Natural killer cell (primary cell): ENCODE data around the gene SPEN. TPM values are rescaled to one million over a fixed set of nuclear protein-coding genes. Genes with fewer than 3 reads are reported as not detected.
A peak's percentile ranks its signal among the peaks of the same experiment; 100 is the strongest.

Experiments used
- ATAC-seq, 3 donors: fragments of 150-1000 bp in 2 of 3; fragments of 200-7000 bp in 1 of 3; cut with Tn5 transposase; 1 replicate in 1 of 3; 2 replicates in 2 of 3; pipeline ENCODE4 v1.10.0; 2021; ENCODE audit warnings: mild to moderate bottlenecking in 2 of 3, moderate library complexity in 2 of 3
- DNase-seq, 2 donors: peaks; one replicate each; pipeline versions ENCODE4 v3.0.0 to v3.0.0-alpha.2; 2013 to 2021; ENCODE audit warnings: mixed read lengths in 1 of 2
- H3K27ac ChIP-seq: one replicate; pipeline ENCODE4 v1.5.1; 2013; ENCODE audit warnings: mild to moderate bottlenecking, low read length
- H3K27me3 ChIP-seq: one replicate; pipeline ENCODE4 v1.6.1; 2013; ENCODE audit warnings: low read length; ENCODE audit not compliant: control insufficient read depth, insufficient read depth
- H3K36me3 ChIP-seq: one replicate; pipeline ENCODE4 v1.6.1; 2013; ENCODE audit warnings: low read length; ENCODE audit not compliant: control insufficient read depth, insufficient read depth
- H3K4me1 ChIP-seq: one replicate; pipeline ENCODE4 v1.6.1; 2013; ENCODE audit warnings: low read length; ENCODE audit not compliant: control insufficient read depth, insufficient read depth
- H3K4me3 ChIP-seq: one replicate; pipeline ENCODE4 v1.5.1; 2013; ENCODE audit warnings: low read length
- H3K9me3 ChIP-seq: one replicate; pipeline ENCODE4 v1.6.1; 2013; ENCODE audit warnings: low read length; ENCODE audit not compliant: control insufficient read depth, insufficient read depth
- H3K27ac Mint-ChIP-seq, 2 donors: one replicate each; pipeline ENCODE4 v1.8.0; 2022; ENCODE audit warnings: mild to moderate bottlenecking in 2 of 2, mixed read lengths in 2 of 2, moderate library complexity in 1 of 2
- H3K27me3 Mint-ChIP-seq, 2 donors: one replicate each; pipeline ENCODE4 v1.8.0; 2022; ENCODE audit warnings: low read depth in 2 of 2, mixed read lengths in 2 of 2
- H3K36me3 Mint-ChIP-seq: one replicate; pipeline ENCODE4 v1.8.0; 2022; ENCODE audit warnings: mixed read lengths
- H3K4me1 Mint-ChIP-seq, 2 donors: one replicate each; pipeline ENCODE4 v1.8.0; 2022; ENCODE audit warnings: mixed read lengths in 2 of 2
- H3K4me3 Mint-ChIP-seq: one replicate; pipeline ENCODE4 v1.8.0; 2022; ENCODE audit warnings: mild to moderate bottlenecking, moderate library complexity, mixed read lengths
- H3K9me3 Mint-ChIP-seq, 2 donors: one replicate each; pipeline ENCODE4 v1.8.0; 2022; ENCODE audit warnings: mixed read lengths in 2 of 2
- WGBS: methylation state at CpG from one replicate; pipeline ENCODE4 v1.1.7; 2013; ENCODE audit warnings: missing lambda C conversion rate; ENCODE audit not compliant: insufficient coverage; 5-methylcytosine and 5-hydroxymethylcytosine counted together
- intact Hi-C: fragments of 100-400 bp; cut with micrococcal nuclease; formaldehyde crosslinking; loops from one replicate; pipeline ENCODE4 v1.14.2; 2022
- total RNA-seq, 4 donors: library from RNA; stranded (reverse); fragments of 120-200 nt in 1 of 4; gene quantifications; one replicate each; pipeline versions ENCODE4 v1.2.3 to v1.2.4, GENCODE V29; 2013 to 2022
- TF ChIP-seq, protein P1 (sequence below): fragments of 200-600 bp; IDR thresholded peaks from one replicate; pipeline ENCODE4 v1.8.0; 2022; ENCODE audit warnings: antibody characterized with exemption

The SPEN gene
- total RNA-seq, 3 donors from 2014 or later (not counting 1 experiment from before 2014, with no cell fraction given): 98.1 to 114 (median 105) TPM

DNA sequence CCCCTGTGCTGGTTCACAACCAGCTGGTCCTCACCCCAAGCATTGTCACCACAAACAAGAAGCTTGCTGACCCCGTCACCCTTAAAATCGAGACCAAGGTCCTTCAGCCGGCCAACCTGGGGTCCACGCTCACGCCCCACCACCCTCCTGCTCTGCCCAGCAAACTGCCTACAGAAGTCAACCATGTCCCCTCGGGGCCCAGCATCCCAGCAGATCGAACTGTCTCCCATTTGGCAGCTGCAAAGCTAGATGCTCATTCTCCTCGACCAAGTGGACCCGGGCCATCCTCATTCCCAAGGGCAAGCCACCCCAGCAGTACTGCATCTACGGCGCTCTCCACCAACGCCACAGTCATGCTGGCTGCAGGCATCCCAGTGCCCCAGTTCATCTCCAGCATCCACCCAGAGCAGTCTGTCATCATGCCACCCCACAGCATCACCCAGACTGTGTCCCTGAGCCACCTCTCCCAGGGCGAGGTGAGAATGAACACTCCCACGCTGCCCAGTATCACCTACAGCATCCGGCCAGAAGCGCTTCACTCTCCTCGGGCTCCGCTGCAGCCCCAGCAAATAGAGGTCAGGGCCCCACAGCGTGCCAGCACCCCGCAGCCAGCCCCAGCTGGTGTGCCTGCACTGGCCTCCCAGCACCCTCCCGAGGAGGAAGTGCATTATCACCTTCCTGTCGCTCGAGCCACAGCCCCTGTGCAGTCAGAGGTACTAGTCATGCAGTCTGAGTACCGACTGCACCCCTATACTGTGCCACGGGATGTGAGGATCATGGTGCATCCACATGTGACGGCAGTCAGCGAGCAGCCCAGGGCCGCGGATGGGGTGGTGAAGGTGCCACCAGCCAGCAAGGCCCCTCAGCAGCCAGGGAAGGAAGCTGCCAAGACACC is 87.8 kb downstream of the SPEN start:
- no peak overlapping the region for H3K4me3 Mint-ChIP-seq
- H3K27me3 Mint-ChIP-seq: no peaks in the 10 kb centered on the region
- H3K27me3 ChIP-seq: no peaks in the 10 kb centered on the region
- peak overlapping the region in 1 of 2 donors; percentile 29 for H3K27ac Mint-ChIP-seq
- peaks cover 18% of the 10 kb centered on the region for H3K36me3 Mint-ChIP-seq
- peaks cover 88% of the 10 kb centered on the region for H3K36me3 ChIP-seq
- DNase-seq: no peak
- H3K4me3 ChIP-seq: no peak overlapping the region
- no peaks in the 10 kb centered on the region for H3K9me3 Mint-ChIP-seq
- 95% methylated on average over 29 of the region's 29 CpGs for WGBS
- ATAC-seq: no peak
- intact Hi-C loops: no loop called here
- TF ChIP-seq, protein P1, sequence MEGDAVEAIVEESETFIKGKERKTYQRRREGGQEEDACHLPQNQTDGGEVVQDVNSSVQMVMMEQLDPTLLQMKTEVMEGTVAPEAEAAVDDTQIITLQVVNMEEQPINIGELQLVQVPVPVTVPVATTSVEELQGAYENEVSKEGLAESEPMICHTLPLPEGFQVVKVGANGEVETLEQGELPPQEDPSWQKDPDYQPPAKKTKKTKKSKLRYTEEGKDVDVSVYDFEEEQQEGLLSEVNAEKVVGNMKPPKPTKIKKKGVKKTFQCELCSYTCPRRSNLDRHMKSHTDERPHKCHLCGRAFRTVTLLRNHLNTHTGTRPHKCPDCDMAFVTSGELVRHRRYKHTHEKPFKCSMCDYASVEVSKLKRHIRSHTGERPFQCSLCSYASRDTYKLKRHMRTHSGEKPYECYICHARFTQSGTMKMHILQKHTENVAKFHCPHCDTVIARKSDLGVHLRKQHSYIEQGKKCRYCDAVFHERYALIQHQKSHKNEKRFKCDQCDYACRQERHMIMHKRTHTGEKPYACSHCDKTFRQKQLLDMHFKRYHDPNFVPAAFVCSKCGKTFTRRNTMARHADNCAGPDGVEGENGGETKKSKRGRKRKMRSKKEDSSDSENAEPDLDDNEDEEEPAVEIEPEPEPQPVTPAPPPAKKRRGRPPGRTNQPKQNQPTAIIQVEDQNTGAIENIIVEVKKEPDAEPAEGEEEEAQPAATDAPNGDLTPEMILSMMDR: no peak
- no peaks in the 10 kb centered on the region for H3K4me1 ChIP-seq
- peaks cover 0 to 9% of the 10 kb centered on the region in 2 donors for H3K4me1 Mint-ChIP-seq
- no peaks in the 10 kb centered on the region for H3K9me3 ChIP-seq
- no peak overlapping the region for H3K27ac ChIP-seq

DNA sequence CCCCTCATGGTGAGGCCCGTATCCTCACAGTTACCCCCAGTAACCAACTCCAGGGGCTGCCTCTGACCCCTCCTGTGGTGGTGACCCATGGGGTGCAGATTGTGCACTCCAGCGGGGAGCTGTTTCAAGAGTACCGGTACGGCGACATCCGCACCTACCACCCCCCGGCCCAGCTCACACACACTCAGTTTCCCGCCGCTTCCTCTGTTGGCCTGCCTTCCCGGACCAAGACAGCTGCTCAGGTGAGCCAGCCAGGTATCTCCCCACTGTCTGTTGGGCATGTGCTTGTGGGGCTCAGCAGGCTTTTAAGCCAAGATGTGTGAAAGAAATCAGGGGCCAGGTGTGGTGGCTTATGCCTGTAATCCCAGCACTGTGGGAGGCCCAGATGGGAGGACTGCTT is 88.5 kb downstream of the SPEN start:
- no peaks in the 10 kb centered on the region for H3K27me3 ChIP-seq

DNA sequence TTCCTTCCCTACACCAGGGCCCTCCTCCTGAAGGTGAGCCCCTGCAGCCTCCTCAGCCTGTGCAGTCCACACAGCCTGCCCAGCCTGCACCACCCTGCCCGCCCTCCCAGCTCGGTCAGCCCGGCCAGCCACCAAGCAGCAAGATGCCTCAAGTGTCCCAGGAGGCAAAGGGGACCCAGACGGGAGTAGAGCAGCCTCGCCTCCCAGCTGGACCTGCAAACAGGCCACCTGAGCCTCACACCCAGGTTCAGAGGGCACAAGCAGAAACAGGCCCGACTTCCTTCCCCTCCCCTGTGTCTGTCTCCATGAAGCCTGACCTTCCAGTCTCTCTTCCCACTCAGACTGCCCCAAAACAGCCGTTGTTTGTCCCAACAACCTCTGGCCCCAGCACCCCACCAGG is 89.6 kb downstream of the SPEN start:
- H3K4me1 Mint-ChIP-seq: peaks cover 0 to 9% of the 10 kb centered on the region in 2 donors
- H3K27me3 Mint-ChIP-seq: no peaks in the 10 kb centered on the region
- no peaks in the 10 kb centered on the region for H3K36me3 Mint-ChIP-seq
- TF ChIP-seq, protein P1: no peak
- Histone ChIP-seq H3K36me3 (peaks cover 87% of the 10 kb centered on the region), H3K27ac (no peak overlapping the region), H3K4me3 (no peak overlapping the region), H3K4me1 (no peaks in the 10 kb centered on the region), H3K27me3 (no peaks in the 10 kb centered on the region), H3K9me3 (no peaks in the 10 kb centered on the region)
- no peak overlapping the region for H3K4me3 Mint-ChIP-seq
- H3K27ac Mint-ChIP-seq: peak overlapping the region; percentile 73 to 78
- intact Hi-C loops: no loop called here
- no peaks in the 10 kb centered on the region for H3K9me3 Mint-ChIP-seq
- DNase-seq: no peak
- no peak for ATAC-seq
- 94% methylated on average over 7 of the region's 7 CpGs for WGBS

More for the DNA sequence above, 88.5 kb downstream of the SPEN start:
- Mint-ChIP-seq H3K4me3 (no peak overlapping the region), H3K27ac (no peak overlapping the region), H3K4me1 (peaks cover 0 to 9% of the 10 kb centered on the region in 2 donors), H3K9me3 (no peaks in the 10 kb centered on the region), H3K36me3 (peaks cover 11% of the 10 kb centered on the region), H3K27me3 (no peaks in the 10 kb centered on the region)
- TF ChIP-seq, protein P1: no peak
- DNase-seq: no peak
- Histone ChIP-seq H3K9me3 (no peaks in the 10 kb centered on the region), H3K27ac (no peak overlapping the region), H3K36me3 (peaks cover 88% of the 10 kb centered on the region), H3K4me1 (no peaks in the 10 kb centered on the region), H3K4me3 (no peak overlapping the region)
- intact Hi-C loops: no loop called here
- WGBS: 100% methylated on average over 10 of the region's 10 CpGs
- ATAC-seq: no peak
